ENCODE measurements around the gene RARG. TPM values are rescaled to one million over a fixed set of nuclear protein-coding genes. Genes with fewer than 3 reads are reported as not detected.

The RARG gene
- total RNA-seq, 1 experiment from 2014 or later = 77.2 TPM

GRCh38 chr12:53231921-53232645, at the start of gene RARG (continued):
- TF ChIP-seq ZNF425 (CRISPR knock-in tag; conservative IDR thresholded peaks at IDR 0.05) (no peak), ZBTB21 (CRISPR knock-in tag; IDR thresholded peaks at IDR 0.05; ENCODE audit: borderline replicate concordance) (no peak), ZNF232 (CRISPR knock-in tag; IDR thresholded peaks at IDR 0.05) (no peak), ZMAT4 (CRISPR knock-in tag; IDR thresholded peaks at IDR 0.05) (no peak), ZNF138 (CRISPR knock-in tag; conservative IDR thresholded peaks at IDR 0.05) (no peak), AR (CRISPR knock-in tag; IDR thresholded peaks at IDR 0.05) (no peak), JAZF1 (CRISPR knock-in tag; IDR thresholded peaks at IDR 0.05) (no peak), ZNF281 (CRISPR knock-in tag; IDR thresholded peaks at IDR 0.05) (0 out of 2 replicates have a peak, but pooled peaks have one; percentile 84), USF1 (CRISPR knock-in tag; IDR thresholded peaks at IDR 0.05) (peak; percentile 50), ZNF121 (CRISPR knock-in tag; IDR thresholded peaks at IDR 0.05) (no peak), ZNF396 (CRISPR knock-in tag; IDR thresholded peaks at IDR 0.05; ENCODE audit: borderline replicate concordance) (no peak), ATF1 (CRISPR knock-in tag; IDR thresholded peaks at IDR 0.05) (no peak), SMAD3 (CRISPR knock-in tag; IDR thresholded peaks at IDR 0.05; ENCODE audit: borderline replicate concordance) (no peak), PREB (CRISPR knock-in tag; IDR thresholded peaks at IDR 0.05; ENCODE audit: borderline replicate concordance) (no peak), CREB1 (CRISPR knock-in tag; IDR thresholded peaks at IDR 0.05) (no peak), FOXJ3 (CRISPR knock-in tag; IDR thresholded peaks at IDR 0.05; ENCODE audit: borderline replicate concordance) (no peak), ZSCAN18 (CRISPR knock-in tag; IDR thresholded peaks at IDR 0.05) (no peak), SOX15 (CRISPR knock-in tag; IDR thresholded peaks at IDR 0.05) (no peak), HMGXB4 (CRISPR knock-in tag; IDR thresholded peaks at IDR 0.05) (no peak), ATF2 (CRISPR knock-in tag; IDR thresholded peaks at IDR 0.05; ENCODE audit: borderline replicate concordance, low read depth) (no peak)
